B cell (primary cell): Measurements from ENCODE around the gene SRXN1. TPM values are rescaled to one million over a fixed set of nuclear protein-coding genes. Genes with fewer than 3 reads are reported as not detected.

ENCODE experiments used
- ATAC-seq: fragments of 200-7000 bp; cut with Tn5 transposase; one replicate; pipeline ENCODE4 v1.10.0; 2021; ENCODE audit warnings: low read depth, mild to moderate bottlenecking, moderate number of reproducible peaks, moderate library complexity
- CTCF ChIA-PET: fragments of 350-600 bp; sonication (Branson Sonifier 250); formaldehyde crosslinking; loops from one replicate; lab custom pipeline; 2021; ENCODE audit warnings: antibody characterized with exemption, inconsistent platforms; lab: Charles Lee
- POLR2A ChIA-PET: fragments of 350-600 bp; sonication (Branson Sonifier 250); formaldehyde crosslinking; loops from one replicate; lab custom pipeline; 2021; ENCODE audit warnings: antibody characterized with exemption; lab: Charles Lee
- DNase-seq: peaks from one replicate; pipeline ENCODE4 v3.0.0; 2013
- H2AFZ ChIP-seq: 2 replicates; pipeline ENCODE4 v1.6.1; 2012; ENCODE audit warnings: mild to moderate bottlenecking, low read depth, low read length; ENCODE audit not compliant: insufficient read depth, poor library complexity, severe bottlenecking
- H3K27ac ChIP-seq, 2 donors: 1 replicate in 1 of 2; 2 replicates in 1 of 2; pipeline ENCODE4 v1.5.1; 2012 to 2013; ENCODE audit warnings: low read length in 2 of 2, mild to moderate bottlenecking in 2 of 2, moderate library complexity in 1 of 2
- H3K27me3 ChIP-seq, 4 experiments: fragments of 200-600 bp in 1 of 4; sonication (generic) in 1 of 4; replicated peaks in 1 of 4; 1 replicate in 2 of 4; 2 replicates in 2 of 4; pipeline versions ENCODE4 v1.6.1 to v1.7.0; 2013 to 2016; ENCODE audit warnings: low read length in 3 of 4, mild to moderate bottlenecking in 2 of 4, mixed read lengths in 1 of 4, moderate library complexity in 1 of 4; ENCODE audit not compliant: insufficient read depth in 4 of 4, control insufficient read depth in 3 of 4; ENCODE audit errors: control extremely low read depth in 1 of 4
- H3K36me3 ChIP-seq, 2 experiments: replicated peaks in 1 of 2; 1 replicate in 1 of 2; 2 replicates in 1 of 2; pipeline versions ENCODE4 v1.6.1 to v1.7.1; 2013; ENCODE audit warnings: low read length in 1 of 2; ENCODE audit not compliant: insufficient read depth in 2 of 2, control insufficient read depth in 1 of 2; ENCODE audit errors: control extremely low read depth in 1 of 2, extremely low read depth in 1 of 2
- H3K4me1 ChIP-seq, 2 donors: fragments of 200-600 bp in 1 of 2; sonication (generic) in 1 of 2; 1 replicate in 1 of 2; 2 replicates in 1 of 2; pipeline versions ENCODE4 v1.5.1 to v1.6.1; 2013 to 2017; ENCODE audit warnings: low read length in 2 of 2; ENCODE audit not compliant: control insufficient read depth in 2 of 2, insufficient read depth in 2 of 2
- H3K4me2 ChIP-seq: replicated peaks from 2 replicates; pipeline ENCODE3; 2012; ENCODE audit warnings: mild to moderate bottlenecking, low read depth, low read length; ENCODE audit not compliant: poor library complexity, severe bottlenecking
- H3K4me3 ChIP-seq, 5 experiments: fragments of 200-600 bp in 1 of 5; sonication (generic) in 1 of 5; 1 replicate in 3 of 5; 2 replicates in 2 of 5; pipeline versions ENCODE4 v1.5.1 to v1.7.0; 2011 to 2016; ENCODE audit warnings: low read length in 4 of 5, mild to moderate bottlenecking in 4 of 5, low read depth in 2 of 5, control low read depth in 1 of 5, moderate library complexity in 1 of 5; ENCODE audit not compliant: insufficient read depth in 1 of 5; ENCODE audit errors: control extremely low read depth in 1 of 5, extremely low read depth in 1 of 5
- H3K79me2 ChIP-seq: fragments of 200-600 bp; sonication (generic); one replicate; pipeline ENCODE4 v1.6.0; 2016; ENCODE audit warnings: low read length; ENCODE audit not compliant: control insufficient read depth, insufficient read depth
- H3K9ac ChIP-seq: fragments of 200-600 bp; sonication (generic); 2 replicates; pipeline ENCODE4 v1.6.1; 2017; ENCODE audit warnings: mild to moderate bottlenecking, low read length, moderate library complexity
- H3K9me3 ChIP-seq, 3 donors: one replicate each; pipeline versions ENCODE4 v1.6.1 to v1.7.1; 2013; ENCODE audit warnings: low read length in 2 of 3; ENCODE audit not compliant: control insufficient read depth in 2 of 3, insufficient read depth in 1 of 3; ENCODE audit errors: control extremely low read depth in 1 of 3
- H4K20me1 ChIP-seq: 2 replicates; pipeline ENCODE4 v1.6.0; 2012; ENCODE audit warnings: mild to moderate bottlenecking, low read length; ENCODE audit not compliant: insufficient read depth, control insufficient read depth, poor library complexity, severe bottlenecking
- H3K27ac Mint-ChIP-seq: one replicate; pipeline ENCODE4 v1.8.0; 2021; ENCODE audit warnings: mixed read lengths
- H3K27me3 Mint-ChIP-seq: one replicate; pipeline ENCODE4 v1.8.0; 2021; ENCODE audit warnings: mixed read lengths
- H3K4me1 Mint-ChIP-seq: one replicate; pipeline ENCODE4 v1.8.0; 2021; ENCODE audit warnings: mixed read lengths
- H3K4me3 Mint-ChIP-seq: one replicate; pipeline ENCODE4 v1.8.0; 2021; ENCODE audit warnings: mixed read lengths
- H3K9me3 Mint-ChIP-seq: one replicate; pipeline ENCODE4 v1.8.0; 2022; ENCODE audit warnings: mixed read lengths; ENCODE audit not compliant: insufficient read depth
- EZH2 ChIP-seq: IDR thresholded peaks from 2 replicates; pipeline ENCODE4 v1.6.1; 2012; ENCODE audit warnings: borderline replicate concordance, low read depth, mild to moderate bottlenecking, moderate library complexity, low read length; ENCODE audit not compliant: insufficient read depth, poor library complexity, severe bottlenecking
- WGBS: methylation state at CpG from one replicate; pipeline ENCODE4 v1.1.5; 2013; ENCODE audit warnings: missing lambda C conversion rate; ENCODE audit not compliant: insufficient coverage; 5-methylcytosine and 5-hydroxymethylcytosine counted together
- intact Hi-C: fragments of 100-400 bp; cut with micrococcal nuclease; formaldehyde crosslinking; loops from one replicate; pipeline ENCODE4 v1.10.0; 2022
- polyA plus RNA-seq: library from polyadenylated mRNA; depleted of rRNA; stranded (reverse); fragments of >200 nt; gene quantifications from 2 replicates; pipeline ENCODE4 v1.2.3, GENCODE V29; 2012
- total RNA-seq, 2 donors: library from RNA; stranded (reverse); fragments of 120-200 nt in 1 of 2; gene quantifications; 1 replicate in 1 of 2; 2 replicates in 1 of 2; pipeline versions ENCODE4 v1.2.3 to v1.2.4, GENCODE V29; 2013 to 2022
- TF ChIP-seq, protein P1 (sequence below): fragments of 200-600 bp; IDR thresholded peaks from one replicate; pipeline ENCODE4 v1.8.0; 2022; ENCODE audit warnings: antibody characterized with exemption, mild to moderate bottlenecking

The SRXN1 gene
- total and polyA plus RNA-seq, 2 donors (not counting 1 experiment from before 2014, with no cell fraction given): 1.3 to 4.5 TPM

DNA sequence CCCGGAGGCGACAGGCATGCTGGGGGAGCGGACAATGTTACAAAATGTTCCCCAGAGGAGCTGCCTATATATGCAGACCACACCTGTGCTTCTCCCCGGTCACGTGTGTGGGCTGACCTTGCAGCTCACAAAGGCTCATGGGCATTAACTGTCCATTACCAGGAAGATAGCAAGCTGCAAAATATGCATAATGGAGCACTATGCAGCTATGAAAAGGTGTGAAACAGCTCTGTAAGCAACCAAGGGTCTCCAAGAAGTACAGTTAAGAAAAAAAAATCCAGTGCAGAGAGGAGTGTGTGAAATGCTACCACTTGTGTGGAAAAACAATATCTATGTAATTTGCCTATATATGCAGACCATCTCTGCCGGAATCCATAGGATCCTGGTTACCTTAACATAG is 52.3 kb downstream of the SRXN1 start:
- Histone ChIP-seq H3K27ac (no peak overlapping the region), H3K4me1 (no peaks in the 10 kb centered on the region), H3K9ac (no peak overlapping the region), H3K79me2 (no peaks in the 10 kb centered on the region), H3K36me3 (no peaks in the 10 kb centered on the region), H2AFZ (no peak overlapping the region), H4K20me1 (no peaks in the 10 kb centered on the region), H3K9me3 (peaks cover 0 to 4% (median 0%) of the 10 kb centered on the region in 3 donors), H3K27me3 (peaks cover 0 to 3% (median under 1%) of the 10 kb centered on the region in 4 experiments), H3K4me3 (no peak overlapping the region), H3K4me2 (no peak overlapping the region)
- TF ChIP-seq EZH2: no peak
- TF ChIP-seq, protein P1, sequence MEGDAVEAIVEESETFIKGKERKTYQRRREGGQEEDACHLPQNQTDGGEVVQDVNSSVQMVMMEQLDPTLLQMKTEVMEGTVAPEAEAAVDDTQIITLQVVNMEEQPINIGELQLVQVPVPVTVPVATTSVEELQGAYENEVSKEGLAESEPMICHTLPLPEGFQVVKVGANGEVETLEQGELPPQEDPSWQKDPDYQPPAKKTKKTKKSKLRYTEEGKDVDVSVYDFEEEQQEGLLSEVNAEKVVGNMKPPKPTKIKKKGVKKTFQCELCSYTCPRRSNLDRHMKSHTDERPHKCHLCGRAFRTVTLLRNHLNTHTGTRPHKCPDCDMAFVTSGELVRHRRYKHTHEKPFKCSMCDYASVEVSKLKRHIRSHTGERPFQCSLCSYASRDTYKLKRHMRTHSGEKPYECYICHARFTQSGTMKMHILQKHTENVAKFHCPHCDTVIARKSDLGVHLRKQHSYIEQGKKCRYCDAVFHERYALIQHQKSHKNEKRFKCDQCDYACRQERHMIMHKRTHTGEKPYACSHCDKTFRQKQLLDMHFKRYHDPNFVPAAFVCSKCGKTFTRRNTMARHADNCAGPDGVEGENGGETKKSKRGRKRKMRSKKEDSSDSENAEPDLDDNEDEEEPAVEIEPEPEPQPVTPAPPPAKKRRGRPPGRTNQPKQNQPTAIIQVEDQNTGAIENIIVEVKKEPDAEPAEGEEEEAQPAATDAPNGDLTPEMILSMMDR: no peak
- no peak overlapping the region for H3K4me3 Mint-ChIP-seq
- H3K27ac Mint-ChIP-seq: no peak overlapping the region
- H3K27me3 Mint-ChIP-seq: peaks cover 13% of the 10 kb centered on the region
- H3K9me3 Mint-ChIP-seq: no peaks in the 10 kb centered on the region
- ChIA-PET POLR2A (no interaction called here), CTCF (no interaction called here)
- intact Hi-C loops: no loop called here
- no peak for ATAC-seq
- DNase-seq: no peak
- WGBS: 89% methylated on average over 5 of the region's 6 CpGs
- H3K4me1 Mint-ChIP-seq: no peaks in the 10 kb centered on the region

DNA sequence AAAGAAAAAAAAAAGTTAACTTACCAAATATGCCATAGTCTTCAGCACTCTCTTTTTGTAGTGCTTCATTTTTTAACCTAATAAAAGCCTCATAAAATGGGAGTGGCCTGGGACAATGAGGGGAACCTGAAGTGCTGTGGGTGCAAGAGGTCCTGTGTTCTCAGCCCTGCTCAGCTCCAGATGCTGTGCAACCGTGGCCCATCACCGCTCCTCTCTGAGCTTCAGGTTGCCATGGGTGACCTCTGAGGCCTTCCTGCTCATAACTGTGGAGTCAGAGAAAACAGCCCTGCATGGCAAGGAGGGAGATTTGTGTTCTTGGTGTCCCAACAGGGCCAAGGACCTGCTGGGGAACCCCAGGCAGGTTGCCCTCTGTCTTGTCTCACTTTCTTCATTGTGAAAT is 52.9 kb downstream of the SRXN1 start:
- no peak overlapping the region for H3K4me3 ChIP-seq
- ChIA-PET CTCF (no interaction called here), POLR2A (no interaction called here)
- ATAC-seq (no peak), DNase-seq (no peak)
- no peaks in the 10 kb centered on the region for H3K79me2 ChIP-seq
- Mint-ChIP-seq H3K9me3 (no peaks in the 10 kb centered on the region), H3K4me1 (no peaks in the 10 kb centered on the region), H3K4me3 (no peak overlapping the region), H3K27me3 (peaks cover 14% of the 10 kb centered on the region), H3K27ac (no peak overlapping the region)
- H3K9me3 ChIP-seq: peaks cover 0 to 4% (median 0%) of the 10 kb centered on the region in 3 donors
- no peak overlapping the region for H2AFZ ChIP-seq
- H4K20me1 ChIP-seq: no peaks in the 10 kb centered on the region
- WGBS: 97% methylated on average over 2 of the region's 2 CpGs
- no peak overlapping the region for H3K4me2 ChIP-seq
- TF ChIP-seq, protein P1: no peak
- TF ChIP-seq EZH2: no peak
- no peak overlapping the region for H3K27ac ChIP-seq
- no peaks in the 10 kb centered on the region for H3K36me3 ChIP-seq
- H3K27me3 ChIP-seq: peaks cover 0 to 2% (median 0%) of the 10 kb centered on the region in 4 experiments
- intact Hi-C loops: no loop called here
- no peak overlapping the region for H3K9ac ChIP-seq
- no peaks in the 10 kb centered on the region for H3K4me1 ChIP-seq
